ENCODE data around the gene BCL11A.

BCL11A gene

GRCh38 chr2:60527762-60528161 lies 25.7 kb downstream of the BCL11A start:
- DNase-seq (ENCODE audit: low read depth in 2 of 2) = no peak

- DNase-seq (ENCODE audit: low read depth in 2 of 2) = no peak
These were observed 26.8 kb downstream of the BCL11A start for GRCh38 chr2:60526623-60527022.

GRCh38 chr2:60525899-60526298 lies 27.6 kb downstream of the BCL11A start:
- no peak for DNase-seq (ENCODE audit: low read depth in 2 of 2)

DNA sequence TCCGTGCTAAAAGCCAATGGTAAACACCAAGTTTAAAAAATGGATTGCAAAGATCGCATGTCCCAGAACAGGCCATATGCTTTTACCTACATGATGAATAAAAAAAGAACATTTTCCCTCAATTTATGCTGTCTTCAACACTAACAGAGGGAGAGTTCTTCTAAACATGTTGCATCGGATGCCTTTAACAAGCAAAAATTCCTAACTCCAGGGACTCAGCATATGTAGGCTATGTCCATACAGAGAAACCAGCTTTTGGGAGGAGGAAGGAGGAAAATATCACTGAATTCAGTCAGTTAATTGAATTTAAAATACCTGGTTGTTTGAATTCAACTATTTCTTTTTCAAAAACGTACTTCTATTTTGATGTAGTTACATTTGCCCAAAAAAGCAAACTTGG lies 28.6 kb downstream of the BCL11A start:
- DNase-seq (ENCODE audit: low read depth in 2 of 2) = no peak

DNA sequence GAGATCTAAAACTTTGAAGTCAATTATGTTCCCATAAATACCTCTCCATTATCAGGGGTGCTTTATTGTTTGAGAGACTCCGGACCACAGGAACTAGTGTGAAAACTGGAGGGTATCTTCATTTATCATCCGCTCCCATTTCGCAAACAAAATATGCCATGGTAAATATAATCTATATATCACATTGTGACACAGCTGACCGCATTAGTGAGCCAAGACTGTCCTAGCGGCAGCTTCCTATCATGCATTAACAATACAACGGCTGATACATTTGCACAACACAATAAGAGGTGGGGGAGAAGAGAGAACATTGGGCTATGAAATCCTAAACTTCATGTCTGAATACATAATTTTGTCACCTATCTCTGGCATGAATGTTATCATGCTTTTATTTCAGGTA lies 29.5 kb downstream of the BCL11A start:
- DNase-seq (ENCODE audit: low read depth in 2 of 2) = no peak

GRCh38 chr2:60522462-60522861 lies 31.0 kb downstream of the BCL11A start:
- no peak for DNase-seq (ENCODE audit: low read depth in 2 of 2)

DNA sequence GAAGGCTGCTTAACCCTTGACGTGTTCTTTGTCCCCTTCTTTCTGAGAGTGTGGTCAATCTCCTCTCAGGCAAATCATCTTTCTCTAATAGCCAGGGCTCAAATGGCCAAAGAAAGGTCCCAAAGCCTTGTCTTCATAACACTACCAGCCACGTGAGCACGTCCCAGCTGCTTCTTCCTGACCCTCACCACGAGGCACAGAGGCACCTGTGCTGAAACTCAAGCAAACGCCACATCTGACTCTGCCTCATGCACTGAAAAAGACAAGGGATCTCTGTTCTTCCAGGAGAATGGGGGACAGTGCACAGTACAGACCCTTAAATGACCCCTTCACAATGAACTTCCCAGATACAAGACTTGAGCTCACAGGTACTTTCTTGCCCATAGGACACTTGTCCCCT lies 31.8 kb downstream of the BCL11A start:
- no peak for DNase-seq (ENCODE audit: low read depth in 2 of 2)

DNA sequence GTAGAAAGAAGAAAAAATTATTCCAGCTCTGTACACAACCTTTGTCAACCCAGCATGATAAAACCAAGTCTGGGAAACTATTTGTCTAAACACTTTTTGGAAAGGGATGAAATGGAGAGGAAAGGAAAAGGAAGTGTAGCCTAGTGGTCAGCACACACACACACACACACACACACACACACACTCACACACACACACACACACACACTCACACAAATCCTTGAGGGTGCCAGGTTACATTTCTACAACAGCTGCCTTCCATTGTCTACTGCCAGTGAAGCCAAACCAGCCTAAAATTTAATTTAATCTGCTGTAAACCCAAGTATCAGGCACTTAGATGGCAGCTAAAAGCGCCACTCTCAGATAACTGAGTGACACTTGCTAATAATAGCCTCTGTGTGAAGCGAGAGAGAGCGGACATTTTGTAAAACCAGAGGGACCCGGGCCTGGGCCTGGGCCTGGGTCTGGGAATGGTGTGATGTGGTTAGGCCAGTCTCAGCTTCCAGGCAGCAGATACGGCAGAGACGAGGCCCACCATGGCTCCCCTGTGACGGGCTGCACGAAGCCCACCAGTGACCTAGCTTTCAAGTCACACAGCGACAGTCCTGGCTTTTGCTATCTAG lies 32.4 kb downstream of the BCL11A start:
- no peak for DNase-seq (ENCODE audit: low read depth in 2 of 2)

DNA sequence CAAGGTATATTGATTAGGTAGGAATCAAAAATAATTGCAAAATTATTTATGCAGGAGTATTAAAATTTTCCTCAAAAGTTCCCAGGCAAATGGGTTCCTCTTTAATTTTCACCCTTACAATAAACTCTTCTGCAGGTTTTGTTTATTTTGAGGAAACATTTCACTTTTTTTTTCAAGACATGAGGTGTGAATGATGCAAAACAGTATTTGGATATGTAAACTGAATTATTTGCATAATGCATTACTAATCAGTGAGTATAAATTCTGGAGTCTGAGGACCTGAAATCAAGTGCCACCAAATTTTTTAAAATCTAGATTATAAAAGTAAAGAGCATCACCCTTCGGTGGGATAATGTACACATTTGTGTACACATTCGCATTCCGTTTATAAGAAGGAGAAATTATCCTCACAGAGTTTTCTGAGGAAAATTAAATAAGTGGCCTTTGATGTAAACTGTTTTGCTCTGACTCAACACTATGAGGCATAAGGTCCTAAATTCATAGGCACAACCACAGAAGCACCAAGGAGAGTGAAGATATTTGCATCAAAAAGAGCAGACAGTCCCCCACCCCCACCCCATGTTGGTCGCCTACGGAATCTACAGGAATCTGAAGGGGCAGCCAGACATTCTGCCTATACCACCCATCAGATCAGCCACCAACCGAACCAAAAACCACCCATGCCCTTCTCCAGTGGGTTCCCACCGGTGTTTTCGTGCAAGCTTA lies 33.1 kb downstream of the BCL11A start:
- DNase-seq (ENCODE audit: low read depth in 2 of 2) = no peak

DNA sequence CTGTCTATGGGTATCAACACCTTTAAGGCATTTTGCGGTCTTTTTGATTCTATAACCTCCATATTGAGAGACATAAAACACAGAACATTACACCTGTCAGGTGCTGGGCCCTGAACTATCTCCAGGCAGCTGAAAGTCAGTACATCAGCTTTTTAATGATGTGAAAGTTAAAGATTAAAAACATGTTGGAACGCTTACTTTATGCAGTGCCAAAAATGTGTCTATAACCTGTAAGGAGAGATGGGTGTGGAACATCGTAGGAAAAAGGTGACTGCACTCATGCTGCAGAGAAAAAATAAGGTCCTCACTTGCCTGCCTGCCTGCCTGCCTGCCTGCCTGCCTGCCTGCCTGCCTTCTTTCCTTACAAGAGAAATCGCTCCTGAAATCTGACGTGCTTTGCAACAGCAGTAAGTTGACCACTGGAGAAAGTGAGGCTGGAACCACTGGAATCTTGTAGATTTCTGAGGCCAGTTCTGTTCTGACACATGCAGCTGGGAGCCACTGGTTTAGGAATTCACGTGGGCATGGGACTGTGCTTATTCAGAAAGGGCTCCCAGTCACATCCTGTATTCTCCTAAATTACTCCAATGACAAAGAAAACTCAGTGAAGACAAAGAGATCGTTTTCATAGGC lies 34.1 kb downstream of the BCL11A start:
- DNase-seq (ENCODE audit: low read depth in 2 of 2) = no peak

- no peak for DNase-seq (ENCODE audit: low read depth in 2 of 2)
These were observed 34.9 kb downstream of the BCL11A start for GRCh38 chr2:60518567-60518966.

GRCh38 chr2:60517446-60517845 lies 36.0 kb downstream of the BCL11A start:
- no peak for DNase-seq (ENCODE audit: low read depth in 2 of 2)

DNA sequence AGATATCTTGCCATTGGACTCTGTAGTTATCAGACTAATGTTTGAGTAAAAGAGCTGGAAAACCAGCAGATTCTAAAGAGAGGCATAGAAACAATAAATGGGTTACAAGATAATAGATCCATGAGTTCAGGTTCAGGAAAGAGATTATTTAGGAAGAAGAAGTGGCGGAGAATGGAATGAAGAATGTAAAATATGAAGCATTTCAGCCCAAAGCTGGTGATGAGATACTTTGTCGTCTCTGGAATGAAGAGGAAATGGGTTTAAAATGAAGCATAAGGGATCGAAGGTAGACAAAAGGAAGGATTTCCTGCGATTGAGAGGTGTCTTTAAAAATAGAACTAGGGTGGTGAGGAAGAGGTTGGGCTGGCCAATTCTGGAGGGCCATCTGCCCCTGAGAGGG lies 36.6 kb downstream of the BCL11A start:
- DNase-seq (ENCODE audit: low read depth in 2 of 2) = no peak

GRCh38 chr2:60516383-60516811 lies 37.1 kb downstream of the BCL11A start:
- no peak for DNase-seq (ENCODE audit: low read depth in 2 of 2)

- peak in 1 of 2 donors; percentile 3 for DNase-seq (ENCODE audit: low read depth in 2 of 2)
These were observed 37.7 kb downstream of the BCL11A start for GRCh38 chr2:60515721-60516226.

- DNase-seq (ENCODE audit: low read depth in 2 of 2) = no peak
These were observed 39.5 kb downstream of the BCL11A start for GRCh38 chr2:60513996-60514395.

GRCh38 chr2:60513191-60513590 lies 40.3 kb downstream of the BCL11A start:
- DNase-seq (ENCODE audit: low read depth in 2 of 2) = no peak

DNA sequence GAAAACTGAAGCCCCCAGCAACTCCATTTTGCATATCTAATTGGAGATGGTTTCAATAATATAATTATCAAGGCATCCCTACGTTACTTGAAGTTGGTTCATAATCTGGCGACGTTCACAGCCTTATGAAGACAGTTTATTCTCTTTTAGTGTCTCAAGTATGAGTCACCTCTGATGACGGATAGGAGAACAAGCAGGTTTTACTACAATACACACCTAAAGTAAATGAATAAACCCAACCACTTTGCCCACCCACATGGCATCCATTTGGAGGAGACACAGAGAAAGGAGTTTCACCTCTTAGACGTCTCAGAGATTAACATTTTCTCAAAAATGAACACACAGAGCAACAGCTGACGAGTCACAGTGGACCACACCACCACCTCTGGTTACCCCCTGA lies 40.8 kb downstream of the BCL11A start:
- DNase-seq (ENCODE audit: low read depth in 2 of 2) = no peak

DNA sequence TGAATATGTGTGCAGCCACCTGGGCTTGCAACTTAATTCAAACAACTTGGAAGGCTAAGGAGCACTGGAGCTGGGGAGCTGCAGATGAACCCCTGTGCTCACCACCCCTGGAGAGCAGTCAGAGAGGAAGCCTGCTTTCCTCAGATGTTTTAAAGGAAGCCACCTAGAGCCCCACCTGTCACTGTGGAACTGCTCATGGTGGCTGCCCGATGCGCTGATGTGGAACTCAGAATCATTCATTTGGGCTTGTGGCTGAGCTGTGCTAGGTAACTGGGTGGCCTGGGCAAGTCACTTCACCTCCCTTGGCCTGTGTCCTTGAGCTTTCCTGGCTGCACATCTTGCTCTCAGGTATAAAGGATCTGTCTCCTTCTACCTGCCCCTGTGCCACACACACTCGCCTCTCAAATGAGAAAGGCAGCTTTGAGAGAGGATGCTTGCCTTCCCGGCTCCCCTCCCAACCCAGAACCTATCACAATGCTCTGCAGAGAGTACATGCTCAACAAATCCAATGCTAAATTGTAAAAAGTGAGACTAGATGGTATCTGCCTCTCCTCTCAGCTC lies 41.3 kb downstream of the BCL11A start:
- DNase-seq (ENCODE audit: low read depth in 2 of 2) = no peak

DNA sequence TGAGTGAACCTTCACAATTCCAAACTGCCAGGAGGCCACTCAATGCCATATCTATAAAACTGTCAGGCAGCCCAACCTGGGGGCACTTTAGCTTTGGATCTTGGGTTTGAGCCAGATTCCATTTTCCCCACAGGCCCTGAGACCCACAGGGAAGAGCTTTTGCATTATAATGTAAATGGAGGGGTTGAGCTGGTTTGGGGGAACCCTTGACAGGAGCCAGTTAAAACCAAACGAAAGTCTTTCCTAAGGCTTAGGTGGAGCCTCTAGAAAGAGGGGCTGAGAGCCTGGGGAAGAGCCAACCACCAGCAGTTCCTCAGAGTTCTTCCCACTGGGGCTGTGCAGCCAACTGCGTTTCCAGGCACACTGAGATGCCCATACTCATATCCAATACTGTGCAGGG lies 42.7 kb downstream of the BCL11A start:
- DNase-seq (ENCODE audit: low read depth in 2 of 2) = no peak

GRCh38 chr2:60509066-60509465 lies 44.4 kb downstream of the BCL11A start:
- no peak for DNase-seq (ENCODE audit: low read depth in 2 of 2)

DNA sequence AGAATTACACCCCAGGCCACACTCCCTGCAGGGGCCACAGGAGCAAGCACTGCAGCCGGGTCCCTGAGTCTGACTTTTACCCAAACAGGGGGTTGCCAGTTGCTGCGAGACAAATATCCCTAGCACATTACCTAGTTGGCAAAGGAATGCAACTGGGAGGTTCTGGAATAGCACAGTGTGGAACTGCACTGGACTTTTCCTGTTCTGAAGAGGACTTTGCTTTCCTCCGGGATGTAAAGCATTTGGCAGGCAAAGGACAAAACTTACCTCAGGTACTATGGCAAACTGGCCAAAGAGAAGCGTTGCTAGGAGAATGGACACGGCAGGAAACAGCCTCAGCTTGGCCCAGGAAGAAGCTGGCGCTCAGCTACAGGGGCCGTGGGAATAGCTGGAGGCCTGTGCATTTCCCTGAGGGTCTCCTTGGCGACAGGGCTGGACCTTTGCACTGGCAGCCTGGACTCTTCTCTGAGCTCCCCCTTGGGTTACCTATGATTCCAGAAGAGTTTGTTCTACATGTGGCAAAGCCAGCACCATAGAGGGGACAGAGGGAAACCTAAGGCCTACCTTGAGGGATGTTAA lies 45.0 kb downstream of the BCL11A start:
- DNase-seq (ENCODE audit: low read depth in 2 of 2) = no peak

Data from stimulated activated CD8-positive, alpha-beta memory T cell treated with anti-CD3 and anti-CD28 coated beads, Interleukin-7, amount 100 ng/mL, for 4 hours (primary cell).